Activated CD4-positive, alpha-beta T cell treated with anti-CD3 and anti-CD28 coated beads, Interleukin-2, amount 10 ng/mL, durations not matched to agents 7 days and 5 days (primary cell): ENCODE data around the gene SYT7. TPM values are rescaled to one million over a fixed set of nuclear protein-coding genes. Genes with fewer than 3 reads are reported as not detected.

ENCODE experiments used
- CTCF ChIA-PET: fragments of 350-600 bp; sonication (Branson Sonifier 250); formaldehyde crosslinking; loops from one replicate; lab custom pipeline; 2021; ENCODE audit warnings: antibody characterized with exemption; lab: Charles Lee
- POLR2A ChIA-PET: fragments of 350-600 bp; sonication (Branson Sonifier 250); formaldehyde crosslinking; loops from one replicate; lab custom pipeline; 2021; ENCODE audit warnings: antibody characterized with exemption; lab: Charles Lee
- DNase-seq: peaks from one replicate; pipeline ENCODE4 v3.0.0-alpha.2; 2020
- H3K27ac Mint-ChIP-seq: one replicate; pipeline ENCODE4 v1.8.0; 2021; ENCODE audit warnings: mild to moderate bottlenecking, moderate library complexity, mixed read lengths
- H3K27me3 Mint-ChIP-seq: one replicate; pipeline ENCODE4 v1.8.0; 2021; ENCODE audit warnings: mixed read lengths
- H3K36me3 Mint-ChIP-seq: one replicate; pipeline ENCODE4 v1.8.0; 2021; ENCODE audit warnings: low read depth, mixed read lengths
- H3K4me1 Mint-ChIP-seq: one replicate; pipeline ENCODE4 v1.8.0; 2021; ENCODE audit warnings: mixed read lengths
- H3K4me3 Mint-ChIP-seq: one replicate; pipeline ENCODE4 v1.8.0; 2021; ENCODE audit warnings: mild to moderate bottlenecking, moderate library complexity, mixed read lengths
- H3K9me3 Mint-ChIP-seq: one replicate; pipeline ENCODE4 v1.8.0; 2021; ENCODE audit warnings: mixed read lengths
- total RNA-seq, 2 experiments: library from RNA; stranded (reverse); gene quantifications; one replicate each; pipeline ENCODE4 v1.2.3, GENCODE V29; 2021

The SYT7 gene
- total RNA-seq, 2 experiments from 2014 or later = not detected

- no peaks in the 10 kb centered on the region for H3K9me3 Mint-ChIP-seq
- ChIA-PET POLR2A (no interaction called here), CTCF (no interaction called here)
- no peaks in the 10 kb centered on the region for H3K36me3 Mint-ChIP-seq
- DNase-seq = no peak
- no peak overlapping the region for H3K27ac Mint-ChIP-seq
- peaks cover 7% of the 10 kb centered on the region for H3K4me1 Mint-ChIP-seq
- H3K4me3 Mint-ChIP-seq = no peak overlapping the region
- peaks cover 51% of the 10 kb centered on the region for H3K27me3 Mint-ChIP-seq
Measured at GRCh38 chr11:61587541-61587941, 6.7 kb upstream of the SYT7 start.

GRCh38 chr11:61586792-61587430, 6.0 kb upstream of the SYT7 start:
- no peak overlapping the region for H3K27ac Mint-ChIP-seq
- ChIA-PET CTCF (no interaction called here), POLR2A (no interaction called here)
- H3K36me3 Mint-ChIP-seq = no peaks in the 10 kb centered on the region
- H3K4me1 Mint-ChIP-seq = peaks cover 10% of the 10 kb centered on the region
- no peaks in the 10 kb centered on the region for H3K9me3 Mint-ChIP-seq
- H3K4me3 Mint-ChIP-seq = no peak overlapping the region
- peaks cover 54% of the 10 kb centered on the region for H3K27me3 Mint-ChIP-seq
- DNase-seq = no peak

GRCh38 chr11:61585115-61585514, 4.2 kb upstream of the SYT7 start:
- peaks cover 54% of the 10 kb centered on the region for H3K27me3 Mint-ChIP-seq
- H3K36me3 Mint-ChIP-seq = no peaks in the 10 kb centered on the region
- ChIA-PET POLR2A (no interaction called here), CTCF (no interaction called here)
- no peak overlapping the region for H3K27ac Mint-ChIP-seq
- peaks cover 17% of the 10 kb centered on the region for H3K4me1 Mint-ChIP-seq
- H3K9me3 Mint-ChIP-seq = no peaks in the 10 kb centered on the region
- DNase-seq = no peak
- H3K4me3 Mint-ChIP-seq = no peak overlapping the region

- Mint-ChIP-seq H3K36me3 (no peaks in the 10 kb centered on the region), H3K27ac (no peak overlapping the region), H3K4me1 (peaks cover 14% of the 10 kb centered on the region), H3K27me3 (peaks cover 63% of the 10 kb centered on the region), H3K9me3 (no peaks in the 10 kb centered on the region), H3K4me3 (peak overlapping the region; percentile 72)
- POLR2A ChIA-PET = no interaction called here
- CTCF ChIA-PET = interaction anchor here (0.6 to 1.0 kb wide), 9 partner anchors 10 to 571 kb away, joined by 3 to 6 read pairs (median 3); no protein-coding TSS in a partner anchor
- DNase-seq = no peak
Measured at GRCh38 chr11:61581931-61582330, 1.1 kb upstream of the SYT7 start.

GRCh38 chr11:61580271-61580888, 496 bp downstream of the SYT7 start:
- H3K4me3 Mint-ChIP-seq = peak overlapping the region; percentile 49
- ChIA-PET POLR2A (no interaction called here), CTCF (interaction anchor here (0.6 kb wide), 1 partner anchor 88 kb away, joined by 3 read pairs; no protein-coding TSS in a partner anchor)

GRCh38 chr11:61579676-61580270, 1.1 kb downstream of the SYT7 start:
- peak overlapping the region; percentile 49 for H3K4me3 Mint-ChIP-seq
- H3K9me3 Mint-ChIP-seq = no peaks in the 10 kb centered on the region
- H3K4me1 Mint-ChIP-seq = peaks cover 14% of the 10 kb centered on the region
- POLR2A ChIA-PET = no interaction called here
- CTCF ChIA-PET = interaction anchor here (0.6 kb wide), 1 partner anchor 89 kb away, joined by 3 read pairs; no protein-coding TSS in a partner anchor
- peaks cover 48% of the 10 kb centered on the region for H3K27me3 Mint-ChIP-seq
- no peak for DNase-seq
- H3K36me3 Mint-ChIP-seq = no peaks in the 10 kb centered on the region
- no peak overlapping the region for H3K27ac Mint-ChIP-seq

More at GRCh38 chr11:61580271-61580888, 496 bp downstream of the SYT7 start:
- no peak for DNase-seq
- Mint-ChIP-seq H3K4me1 (peaks cover 14% of the 10 kb centered on the region), H3K27ac (no peak overlapping the region), H3K36me3 (no peaks in the 10 kb centered on the region), H3K9me3 (no peaks in the 10 kb centered on the region), H3K27me3 (peaks cover 51% of the 10 kb centered on the region)

GRCh38 chr11:61578819-61579675, 1.8 kb downstream of the SYT7 start:
- CTCF ChIA-PET = interaction anchor here (1.0 kb wide), 1 partner anchor 129 kb away, joined by 4 read pairs; no protein-coding TSS in a partner anchor
- DNase-seq = no peak
- Mint-ChIP-seq H3K4me3 (peak overlapping the region; percentile 49), H3K36me3 (no peaks in the 10 kb centered on the region), H3K27me3 (peaks cover 45% of the 10 kb centered on the region), H3K27ac (no peak overlapping the region), H3K9me3 (no peaks in the 10 kb centered on the region), H3K4me1 (peaks cover 14% of the 10 kb centered on the region)
- POLR2A ChIA-PET = no interaction called here

- H3K27ac Mint-ChIP-seq = peak overlapping the region; percentile 5
- H3K9me3 Mint-ChIP-seq = no peaks in the 10 kb centered on the region
- CTCF ChIA-PET = no interaction called here
- peaks cover 39% of the 10 kb centered on the region for H3K27me3 Mint-ChIP-seq
- H3K4me3 Mint-ChIP-seq = no peak overlapping the region
- H3K36me3 Mint-ChIP-seq = no peaks in the 10 kb centered on the region
- POLR2A ChIA-PET = no interaction called here
- peaks cover 14% of the 10 kb centered on the region for H3K4me1 Mint-ChIP-seq
- no peak for DNase-seq
Measured at GRCh38 chr11:61577383-61578118, 3.3 kb downstream of the SYT7 start.

- Mint-ChIP-seq H3K36me3 (no peaks in the 10 kb centered on the region), H3K4me3 (no peak overlapping the region), H3K27me3 (peaks cover 27% of the 10 kb centered on the region), H3K4me1 (peaks cover 4% of the 10 kb centered on the region), H3K27ac (no peak overlapping the region), H3K9me3 (no peaks in the 10 kb centered on the region)
- ChIA-PET CTCF (no interaction called here), POLR2A (no interaction called here)
- no peak for DNase-seq
Measured at GRCh38 chr11:61575886-61576861, 4.7 kb downstream of the SYT7 start.

GRCh38 chr11:61574611-61575010, 6.3 kb downstream of the SYT7 start:
- Mint-ChIP-seq H3K27ac (no peak overlapping the region), H3K9me3 (no peaks in the 10 kb centered on the region), H3K27me3 (peaks cover 21% of the 10 kb centered on the region), H3K4me1 (peaks cover 1% of the 10 kb centered on the region), H3K36me3 (no peaks in the 10 kb centered on the region), H3K4me3 (no peak overlapping the region)
- CTCF ChIA-PET = no interaction called here
- POLR2A ChIA-PET = no interaction called here
- no peak for DNase-seq

- ChIA-PET POLR2A (no interaction called here), CTCF (no interaction called here)
- H3K27me3 Mint-ChIP-seq = peaks cover 9% of the 10 kb centered on the region
- H3K9me3 Mint-ChIP-seq = no peaks in the 10 kb centered on the region
- no peaks in the 10 kb centered on the region for H3K4me1 Mint-ChIP-seq
- DNase-seq = no peak
- no peaks in the 10 kb centered on the region for H3K36me3 Mint-ChIP-seq
- no peak overlapping the region for H3K4me3 Mint-ChIP-seq
- no peak overlapping the region for H3K27ac Mint-ChIP-seq
Measured at GRCh38 chr11:61572913-61573312, 8.0 kb downstream of the SYT7 start.
